ENCODE measurements around the gene AP3D1. TPM values are rescaled to one million over a fixed set of nuclear protein-coding genes. Genes with fewer than 3 reads are reported as not detected.

AP3D1 gene
- total and polyA plus RNA-seq, 12 donors, result 51.3 to 193 (median 121) TPM

DNA sequence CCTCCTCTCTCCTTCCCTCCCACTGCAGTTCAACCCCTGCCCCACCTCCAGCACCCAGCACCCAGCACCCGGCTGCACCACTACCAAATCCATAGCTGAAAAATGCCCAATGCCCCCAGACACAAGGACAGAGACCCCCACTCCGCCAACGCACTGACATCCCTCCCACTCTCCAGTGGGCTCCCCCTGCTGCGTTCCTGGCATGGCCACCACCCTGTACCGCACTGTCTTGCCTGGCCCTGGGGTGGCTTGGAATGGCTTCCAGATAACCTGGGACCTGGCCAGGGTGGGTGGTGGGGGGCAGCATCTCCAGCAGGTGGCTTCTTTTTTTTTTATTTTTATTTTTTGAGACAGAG lies 94.6 kb downstream of the AP3D1 start:
- TF ChIP-seq, protein P1, sequence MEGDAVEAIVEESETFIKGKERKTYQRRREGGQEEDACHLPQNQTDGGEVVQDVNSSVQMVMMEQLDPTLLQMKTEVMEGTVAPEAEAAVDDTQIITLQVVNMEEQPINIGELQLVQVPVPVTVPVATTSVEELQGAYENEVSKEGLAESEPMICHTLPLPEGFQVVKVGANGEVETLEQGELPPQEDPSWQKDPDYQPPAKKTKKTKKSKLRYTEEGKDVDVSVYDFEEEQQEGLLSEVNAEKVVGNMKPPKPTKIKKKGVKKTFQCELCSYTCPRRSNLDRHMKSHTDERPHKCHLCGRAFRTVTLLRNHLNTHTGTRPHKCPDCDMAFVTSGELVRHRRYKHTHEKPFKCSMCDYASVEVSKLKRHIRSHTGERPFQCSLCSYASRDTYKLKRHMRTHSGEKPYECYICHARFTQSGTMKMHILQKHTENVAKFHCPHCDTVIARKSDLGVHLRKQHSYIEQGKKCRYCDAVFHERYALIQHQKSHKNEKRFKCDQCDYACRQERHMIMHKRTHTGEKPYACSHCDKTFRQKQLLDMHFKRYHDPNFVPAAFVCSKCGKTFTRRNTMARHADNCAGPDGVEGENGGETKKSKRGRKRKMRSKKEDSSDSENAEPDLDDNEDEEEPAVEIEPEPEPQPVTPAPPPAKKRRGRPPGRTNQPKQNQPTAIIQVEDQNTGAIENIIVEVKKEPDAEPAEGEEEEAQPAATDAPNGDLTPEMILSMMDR (IDR thresholded peaks at IDR 0.05), result no peak
- TF ChIP-seq POLR2A (IDR thresholded peaks at IDR 0.05), result no peak
- intact Hi-C loops (cut with DNase I), result no loop called here
- H3K27me3 ChIP-seq, result no peaks in the 10 kb centered on the region
- no peaks in the 10 kb centered on the region for H3K36me3 ChIP-seq (replicated peaks in 1 of 2)
- DNase-seq, result no peak
- no peak overlapping the region for H3K4me3 ChIP-seq
- H3K27ac ChIP-seq, result peak overlapping the region in 3 of 5 donors; percentile 40 to 100 (median 94)
- H3K9me3 ChIP-seq (replicated peaks in 1 of 3), result no peaks in the 10 kb centered on the region
- peaks cover 35 to 44% of the 10 kb centered on the region in 2 donors for H3K4me1 ChIP-seq (replicated peaks in 1 of 2)
- 46 to 78% (median 49%) methylated on average over 2 to 5 of the region's 5 CpGs for WGBS, 4 donors

GRCh38 chr19:2055931-2056836 lies 95.2 kb downstream of the AP3D1 start:
- peak overlapping the region in 1 of 4 donors; percentile 8 for H3K4me3 ChIP-seq
- peak in 3 of 7 donors; percentile 48 to 78 (median 56) for DNase-seq
- H3K36me3 ChIP-seq (replicated peaks in 1 of 2), result no peaks in the 10 kb centered on the region
- H3K9me3 ChIP-seq (replicated peaks in 1 of 3), result no peaks in the 10 kb centered on the region
- no peaks in the 10 kb centered on the region for H3K27me3 ChIP-seq
- intact Hi-C loops (cut with DNase I), result no loop called here
- H3K27ac ChIP-seq, result peak overlapping the region; percentile 16 to 94 (median 91)
- peak in 1 of 2 donors; percentile 24 for TF ChIP-seq POLR2A (IDR thresholded peaks at IDR 0.05)
- TF ChIP-seq, protein P1 (IDR thresholded peaks at IDR 0.05), result no peak
- 19 to 46% (median 35%) methylated on average over 7 to 22 of the region's 22 CpGs for WGBS, 4 donors
- H3K4me1 ChIP-seq (replicated peaks in 1 of 2), result peaks cover 40 to 49% of the 10 kb centered on the region in 2 donors

GRCh38 chr19:2054763-2055162 lies 96.6 kb downstream of the AP3D1 start:
- Histone ChIP-seq H3K36me3 (replicated peaks in 1 of 2) (no peaks in the 10 kb centered on the region), H3K4me1 (replicated peaks in 1 of 2) (peaks cover 27 to 36% of the 10 kb centered on the region in 2 donors), H3K27me3 (no peaks in the 10 kb centered on the region), H3K9me3 (replicated peaks in 1 of 3) (no peaks in the 10 kb centered on the region), H3K27ac (peak overlapping the region in 2 of 5 donors; percentile 60 to 92), H3K4me3 (no peak overlapping the region)
- TF ChIP-seq, protein P1 (IDR thresholded peaks at IDR 0.05), result no peak
- no peak for TF ChIP-seq POLR2A (IDR thresholded peaks at IDR 0.05)
- WGBS, 4 donors, result 60 to 81% (median 69%) methylated on average over 5 to 8 of the region's 8 CpGs
- DNase-seq, result no peak
- intact Hi-C loops (cut with DNase I), result no loop called here

- Histone ChIP-seq H3K9me3 (replicated peaks in 1 of 3) (no peaks in the 10 kb centered on the region), H3K27me3 (no peaks in the 10 kb centered on the region), H3K27ac (peak overlapping the region in 2 of 5 donors; percentile 60 to 92), H3K4me1 (replicated peaks in 1 of 2) (peaks cover 29 to 35% of the 10 kb centered on the region in 2 donors), H3K4me3 (no peak overlapping the region), H3K36me3 (replicated peaks in 1 of 2) (peaks cover 0 to 5% of the 10 kb centered on the region in 2 donors)
- 79 to 83% (median 81%) methylated on average over 17 to 24 of the region's 24 CpGs for WGBS, 4 donors
- TF ChIP-seq, protein P1 (IDR thresholded peaks at IDR 0.05), result no peak
- TF ChIP-seq POLR2A (IDR thresholded peaks at IDR 0.05), result no peak
- intact Hi-C loops (cut with DNase I), result no loop called here
- peak in 5 of 7 donors; percentile 69 to 89 (median 75) for DNase-seq
These were observed 97.6 kb downstream of the AP3D1 start for GRCh38 chr19:2053601-2054389.
